Loucy (cell line): ENCODE results near the gene AHCTF1.

ENCODE experiments used
- H2AFZ ChIP-seq: fragments of 200-600 bp; sonication (generic); 2 replicates; pipeline ENCODE4 v1.6.0; 2016; ENCODE audit warnings: antibody characterized with exemption, mild to moderate bottlenecking, low read length, moderate library complexity
- H3F3A ChIP-seq: fragments of 200-600 bp; 2 replicates; pipeline ENCODE4 v1.6.0; 2016; ENCODE audit warnings: antibody characterized with exemption, low read depth, mild to moderate bottlenecking
- H3K27me3 ChIP-seq: fragments of 200-600 bp; sonication (generic); 2 replicates; pipeline ENCODE4 v1.6.1; 2014; ENCODE audit warnings: low read length, mild to moderate bottlenecking; ENCODE audit not compliant: insufficient read depth, poor library complexity, severe bottlenecking
- H3K36me3 ChIP-seq: fragments of 200-600 bp; sonication (generic); 2 replicates; pipeline ENCODE4 v1.6.1; 2016; ENCODE audit warnings: low read length; ENCODE audit not compliant: insufficient read depth
- H3K4me1 ChIP-seq: fragments of 200-600 bp; sonication (generic); 2 replicates; pipeline ENCODE4 v1.5.1; 2014; ENCODE audit warnings: low read length, mild to moderate bottlenecking; ENCODE audit not compliant: insufficient read depth, poor library complexity, severe bottlenecking
- H3K4me2 ChIP-seq: fragments of 200-600 bp; sonication (generic); 2 replicates; pipeline ENCODE4 v1.6.0; 2014; ENCODE audit warnings: antibody characterized with exemption, low read length, low read depth, mild to moderate bottlenecking; ENCODE audit not compliant: poor library complexity, severe bottlenecking
- H3K4me3 ChIP-seq: fragments of 200-600 bp; sonication (generic); 2 replicates; pipeline ENCODE4 v1.5.1; 2014; ENCODE audit warnings: low read length, mild to moderate bottlenecking, mixed read lengths; ENCODE audit not compliant: poor library complexity, severe bottlenecking
- H3K79me2 ChIP-seq: fragments of 200-600 bp; sonication (generic); 2 replicates; pipeline ENCODE4 v1.6.1; 2014; ENCODE audit warnings: low read length; ENCODE audit not compliant: insufficient read depth
- H3K9ac ChIP-seq: fragments of 200-600 bp; sonication (generic); 2 replicates; pipeline ENCODE4 v1.6.0; 2014; ENCODE audit warnings: mild to moderate bottlenecking, low read depth, low read length, moderate library complexity; ENCODE audit not compliant: poor library complexity, severe bottlenecking
- H3K9me2 ChIP-seq: fragments of 200-600 bp; sonication (generic); replicated peaks from 2 replicates; pipeline ENCODE4 v1.6.1; 2016; ENCODE audit warnings: low read depth, low read length, mixed read lengths
- H3K9me3 ChIP-seq: fragments of 200-600 bp; sonication (generic); 2 replicates; pipeline ENCODE4 v1.6.1; 2014; ENCODE audit warnings: mild to moderate bottlenecking, antibody characterized with exemption, low read length, low read depth; ENCODE audit not compliant: insufficient read depth
- H4K20me1 ChIP-seq: fragments of 200-600 bp; sonication (generic); 2 replicates; pipeline ENCODE4 v1.6.0; 2014; ENCODE audit warnings: antibody characterized with exemption, low read length, mild to moderate bottlenecking; ENCODE audit not compliant: insufficient read depth, poor library complexity, severe bottlenecking
- CTCF ChIP-seq: fragments of 200-600 bp; sonication (generic); conservative IDR thresholded peaks from 2 replicates; pipeline ENCODE4 v1.5.1; 2014; ENCODE audit warnings: mild to moderate bottlenecking, antibody characterized with exemption, low read length
- EZH2phosphoT487 ChIP-seq: fragments of 200-600 bp; IDR thresholded peaks from 2 replicates; pipeline ENCODE4 v1.6.1; 2018; ENCODE audit warnings: antibody characterized with exemption, mild to moderate bottlenecking, moderate library complexity, borderline replicate concordance

AHCTF1 gene

GRCh38 chr1:246794048-246794827, 137.5 kb downstream of the AHCTF1 start:
- Histone ChIP-seq H2AFZ (no peak overlapping the region), H3K4me2 (no peak overlapping the region)

GRCh38 chr1:246793356-246793896, 138.3 kb downstream of the AHCTF1 start:
- H2AFZ ChIP-seq: no peak overlapping the region
- H3K36me3 ChIP-seq: no peaks in the 10 kb centered on the region
- no peaks in the 10 kb centered on the region for H3F3A ChIP-seq
- no peak overlapping the region for H3K9ac ChIP-seq
- no peaks in the 10 kb centered on the region for H3K79me2 ChIP-seq
- no peaks in the 10 kb centered on the region for H3K27me3 ChIP-seq
- H3K9me3 ChIP-seq: no peaks in the 10 kb centered on the region
- peaks cover 5% of the 10 kb centered on the region for H3K4me1 ChIP-seq
- no peaks in the 10 kb centered on the region for H3K9me2 ChIP-seq
- no peak overlapping the region for H3K4me3 ChIP-seq
- H4K20me1 ChIP-seq: no peaks in the 10 kb centered on the region
- H3K4me2 ChIP-seq: no peak overlapping the region
- TF ChIP-seq CTCF: no peak
- TF ChIP-seq EZH2phosphoT487: no peak

More at GRCh38 chr1:246794048-246794827, 137.5 kb downstream of the AHCTF1 start:
- Histone ChIP-seq H3K36me3 (no peaks in the 10 kb centered on the region), H3K79me2 (no peaks in the 10 kb centered on the region), H4K20me1 (no peaks in the 10 kb centered on the region), H3K9me3 (no peaks in the 10 kb centered on the region), H3K27me3 (no peaks in the 10 kb centered on the region), H3K4me1 (peaks cover 5% of the 10 kb centered on the region), H3K9ac (no peak overlapping the region), H3K9me2 (no peaks in the 10 kb centered on the region), H3F3A (no peaks in the 10 kb centered on the region), H3K4me3 (no peak overlapping the region)
- no peak for TF ChIP-seq EZH2phosphoT487
- no peak for TF ChIP-seq CTCF

GRCh38 chr1:246792603-246793002, 139.1 kb downstream of the AHCTF1 start:
- Histone ChIP-seq H3K4me2 (no peak overlapping the region), H3F3A (no peaks in the 10 kb centered on the region), H3K4me1 (peaks cover 5% of the 10 kb centered on the region), H3K79me2 (no peaks in the 10 kb centered on the region), H3K36me3 (no peaks in the 10 kb centered on the region), H4K20me1 (no peaks in the 10 kb centered on the region), H3K27me3 (no peaks in the 10 kb centered on the region), H3K9me3 (no peaks in the 10 kb centered on the region), H2AFZ (no peak overlapping the region), H3K4me3 (no peak overlapping the region), H3K9me2 (no peaks in the 10 kb centered on the region), H3K9ac (no peak overlapping the region)
- TF ChIP-seq EZH2phosphoT487 (no peak), CTCF (no peak)
